Activated naive CD8-positive, alpha-beta T cell (primary cell): ENCODE results near the gene TCP11L2.

Source experiments
- H3K27ac Mint-ChIP-seq: one replicate; pipeline ENCODE4 v1.8.0; 2021; ENCODE audit warnings: mixed read lengths
- H3K27me3 Mint-ChIP-seq: one replicate; pipeline ENCODE4 v1.8.0; 2021; ENCODE audit warnings: mixed read lengths
- H3K36me3 Mint-ChIP-seq: one replicate; pipeline ENCODE4 v1.8.0; 2021; ENCODE audit warnings: mixed read lengths
- H3K4me1 Mint-ChIP-seq: one replicate; pipeline ENCODE4 v1.8.0; 2021; ENCODE audit warnings: low read depth, mixed read lengths
- H3K4me3 Mint-ChIP-seq: one replicate; pipeline ENCODE4 v1.8.0; 2021; ENCODE audit warnings: mild to moderate bottlenecking, mixed read lengths
- H3K9me3 Mint-ChIP-seq: one replicate; pipeline ENCODE4 v1.8.0; 2021; ENCODE audit warnings: low read depth, mixed read lengths

The TCP11L2 gene

GRCh38 chr12:106333756-106334155 lies 31.2 kb downstream of the TCP11L2 start:
- Mint-ChIP-seq H3K4me1 (peaks cover 26% of the 10 kb centered on the region), H3K36me3 (peaks cover 26% of the 10 kb centered on the region), H3K27me3 (no peaks in the 10 kb centered on the region), H3K27ac (peak overlapping the region; percentile 36), H3K9me3 (no peaks in the 10 kb centered on the region), H3K4me3 (no peak overlapping the region)

- Mint-ChIP-seq H3K27ac (peak overlapping the region; percentile 28), H3K27me3 (no peaks in the 10 kb centered on the region), H3K36me3 (peaks cover 7% of the 10 kb centered on the region), H3K4me1 (peaks cover 13% of the 10 kb centered on the region), H3K4me3 (no peak overlapping the region), H3K9me3 (no peaks in the 10 kb centered on the region)
These were observed 38.7 kb downstream of the TCP11L2 start for GRCh38 chr12:106341086-106341877.

- Mint-ChIP-seq H3K9me3 (no peaks in the 10 kb centered on the region), H3K4me1 (peaks cover 8% of the 10 kb centered on the region), H3K4me3 (no peak overlapping the region), H3K27me3 (no peaks in the 10 kb centered on the region), H3K36me3 (peaks cover 9% of the 10 kb centered on the region), H3K27ac (peak overlapping the region; percentile 50)
These were observed 40.1 kb downstream of the TCP11L2 start for GRCh38 chr12:106342397-106343213.

GRCh38 chr12:106343214-106343528 lies 40.6 kb downstream of the TCP11L2 start:
- Mint-ChIP-seq H3K4me1 (peaks cover 8% of the 10 kb centered on the region), H3K27me3 (no peaks in the 10 kb centered on the region), H3K36me3 (peaks cover 9% of the 10 kb centered on the region), H3K9me3 (no peaks in the 10 kb centered on the region), H3K4me3 (no peak overlapping the region), H3K27ac (peak overlapping the region; percentile 50)

GRCh38 chr12:106344131-106344530 lies 41.6 kb downstream of the TCP11L2 start:
- Mint-ChIP-seq H3K27ac (peak overlapping the region; percentile 23), H3K36me3 (peaks cover 8% of the 10 kb centered on the region), H3K4me1 (peaks cover 7% of the 10 kb centered on the region)

GRCh38 chr12:106345746-106346145 lies 43.2 kb downstream of the TCP11L2 start:
- H3K9me3 Mint-ChIP-seq: no peaks in the 10 kb centered on the region
- H3K27me3 Mint-ChIP-seq: no peaks in the 10 kb centered on the region
- H3K36me3 Mint-ChIP-seq: peaks cover 9% of the 10 kb centered on the region
- H3K4me3 Mint-ChIP-seq: no peak overlapping the region
- H3K4me1 Mint-ChIP-seq: no peaks in the 10 kb centered on the region
- peak overlapping the region; percentile 35 for H3K27ac Mint-ChIP-seq

More at GRCh38 chr12:106344131-106344530, 41.6 kb downstream of the TCP11L2 start:
- Mint-ChIP-seq H3K27me3 (no peaks in the 10 kb centered on the region), H3K4me3 (no peak overlapping the region), H3K9me3 (no peaks in the 10 kb centered on the region)

GRCh38 chr12:106348411-106348810 lies 45.9 kb downstream of the TCP11L2 start:
- Mint-ChIP-seq H3K4me1 (no peaks in the 10 kb centered on the region), H3K27ac (no peak overlapping the region), H3K36me3 (peaks cover 6% of the 10 kb centered on the region), H3K4me3 (no peak overlapping the region), H3K27me3 (no peaks in the 10 kb centered on the region), H3K9me3 (no peaks in the 10 kb centered on the region)

- H3K27me3 Mint-ChIP-seq: no peaks in the 10 kb centered on the region
- peaks cover 7% of the 10 kb centered on the region for H3K4me1 Mint-ChIP-seq
- H3K9me3 Mint-ChIP-seq: no peaks in the 10 kb centered on the region
These were observed 50.6 kb downstream of the TCP11L2 start for GRCh38 chr12:106353175-106353574.

GRCh38 chr12:106357549-106358395 lies 55.2 kb downstream of the TCP11L2 start, which contains the start of gene POLR3B:
TSS of gene POLR3B (plus strand) at chr12:106357748. CDS start at chr12:106357880, 132 bp downstream.
- Mint-ChIP-seq H3K4me3 (peak within 1 kb of the TSS; percentile 98), H3K27ac (peak within 1 kb of the TSS; percentile 95), H3K4me1 (peaks cover 13% of the 10 kb centered on the region), H3K27me3 (no peaks in the 10 kb centered on the region), H3K36me3 (no peaks in the 10 kb centered on the region), H3K9me3 (no peaks in the 10 kb centered on the region)

More at GRCh38 chr12:106353175-106353574, 50.6 kb downstream of the TCP11L2 start:
- Mint-ChIP-seq H3K27ac (no peak overlapping the region), H3K4me3 (no peak overlapping the region), H3K36me3 (peaks cover 2% of the 10 kb centered on the region)

GRCh38 chr12:106358396-106359241 lies 56.1 kb downstream of the TCP11L2 start:
- Mint-ChIP-seq H3K4me3 (peak overlapping the region; percentile 98), H3K36me3 (no peaks in the 10 kb centered on the region), H3K9me3 (no peaks in the 10 kb centered on the region), H3K27me3 (no peaks in the 10 kb centered on the region), H3K27ac (peak overlapping the region; percentile 95), H3K4me1 (peaks cover 13% of the 10 kb centered on the region)

- H3K4me3 Mint-ChIP-seq: no peak overlapping the region
- no peak overlapping the region for H3K27ac Mint-ChIP-seq
- no peaks in the 10 kb centered on the region for H3K27me3 Mint-ChIP-seq
- peaks cover 13% of the 10 kb centered on the region for H3K4me1 Mint-ChIP-seq
- no peaks in the 10 kb centered on the region for H3K36me3 Mint-ChIP-seq
- no peaks in the 10 kb centered on the region for H3K9me3 Mint-ChIP-seq
These were observed 57.3 kb downstream of the TCP11L2 start for GRCh38 chr12:106359646-106360399.

- Mint-ChIP-seq H3K36me3 (no peaks in the 10 kb centered on the region), H3K4me1 (peaks cover 13% of the 10 kb centered on the region), H3K9me3 (no peaks in the 10 kb centered on the region), H3K27ac (no peak overlapping the region), H3K4me3 (no peak overlapping the region), H3K27me3 (no peaks in the 10 kb centered on the region)
These were observed 58.0 kb downstream of the TCP11L2 start for GRCh38 chr12:106360400-106360994.

- Mint-ChIP-seq H3K9me3 (no peaks in the 10 kb centered on the region), H3K4me3 (no peak overlapping the region), H3K27ac (no peak overlapping the region), H3K27me3 (no peaks in the 10 kb centered on the region), H3K4me1 (peaks cover 7% of the 10 kb centered on the region), H3K36me3 (peaks cover 3% of the 10 kb centered on the region)
These were observed 60.4 kb downstream of the TCP11L2 start for GRCh38 chr12:106362971-106363370.
